NCI-H82 treated with DMSO at 0.1 percent for 48 hours (cell line): ENCODE results near the gene MTG1.
"Not testable (repeated sequence)": the region's sequence is repeated elsewhere in the genome, so short reads cannot be mapped to it uniquely, and the experiment has no call there.

Experiments used
- DNase-seq: peaks from one replicate; lab custom pipeline; 2025; ENCODE audit not compliant: unreplicated experiment; lab: John Stamatoyannopoulos, UW

MTG1 gene

DNA sequence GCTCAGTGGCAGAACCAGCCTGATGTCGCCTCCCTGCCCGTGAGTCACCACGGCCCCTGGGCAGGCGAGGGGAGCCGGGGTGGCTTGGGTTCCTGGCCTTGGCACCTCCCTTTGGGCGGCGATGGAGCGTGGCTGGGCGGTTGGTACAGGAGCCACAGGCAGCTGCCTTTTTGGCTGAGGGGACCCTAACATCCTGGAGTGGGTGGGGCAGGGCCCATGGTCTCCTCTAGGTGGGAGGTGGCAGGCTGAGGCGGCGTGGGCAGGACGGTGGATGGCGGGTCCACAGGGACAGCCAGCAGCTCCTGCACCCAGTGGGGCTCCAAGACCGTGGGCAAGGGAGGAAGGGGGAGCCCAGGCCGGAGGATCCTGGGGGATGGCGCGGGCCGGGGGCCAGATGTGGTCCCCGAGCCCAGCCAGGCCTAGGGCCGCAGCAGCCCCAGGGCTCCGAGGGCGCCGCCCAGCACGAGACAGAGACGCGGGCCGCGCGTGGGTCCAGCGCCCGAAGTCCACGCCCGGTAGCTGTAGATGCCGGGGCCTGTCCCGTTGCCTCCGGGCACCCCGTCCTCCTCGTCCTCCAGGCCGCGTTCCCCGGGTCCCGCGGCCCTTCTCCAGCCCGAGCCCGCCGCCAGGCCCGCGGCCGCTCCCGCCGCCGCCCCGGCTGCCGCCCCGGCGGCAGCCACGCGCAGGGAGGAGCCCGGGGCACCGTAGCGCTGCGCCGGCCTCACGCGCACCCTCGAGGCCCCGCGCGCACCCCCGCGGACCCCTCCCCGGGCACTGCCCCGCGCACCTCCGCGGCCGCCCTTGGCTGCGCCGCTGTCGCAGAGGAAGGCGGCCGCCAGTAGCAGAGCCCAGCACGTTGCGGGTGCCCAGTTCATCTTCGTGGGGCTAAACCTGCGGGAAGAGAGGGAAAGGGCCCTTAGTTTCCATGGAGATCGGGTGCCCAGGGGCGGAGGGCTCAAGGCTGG, 29.1 kb downstream of the MTG1 start:
- no peak for DNase-seq

DNA sequence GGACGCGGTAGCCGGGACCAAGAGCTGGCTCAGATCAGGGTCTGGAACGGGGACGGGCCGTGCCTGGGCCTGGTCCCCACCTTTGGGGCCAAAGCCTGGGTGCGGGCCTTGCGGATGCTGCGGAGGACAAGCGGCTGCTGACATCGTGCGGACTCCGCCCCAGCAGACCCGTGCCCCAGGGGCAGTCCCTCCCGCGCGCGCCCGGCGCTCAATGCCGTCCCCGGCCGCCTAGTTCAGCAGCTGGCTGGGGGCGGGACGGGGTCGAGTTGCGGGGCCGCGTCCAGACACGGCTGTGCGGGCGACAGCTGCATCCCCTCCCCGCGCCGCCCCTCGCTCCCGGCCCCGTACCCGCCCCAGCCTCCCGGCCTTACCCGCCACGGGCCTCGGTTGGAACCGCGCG, 30.1 kb downstream of the MTG1 start:
- DNase-seq, result not testable (repeated sequence)

DNA sequence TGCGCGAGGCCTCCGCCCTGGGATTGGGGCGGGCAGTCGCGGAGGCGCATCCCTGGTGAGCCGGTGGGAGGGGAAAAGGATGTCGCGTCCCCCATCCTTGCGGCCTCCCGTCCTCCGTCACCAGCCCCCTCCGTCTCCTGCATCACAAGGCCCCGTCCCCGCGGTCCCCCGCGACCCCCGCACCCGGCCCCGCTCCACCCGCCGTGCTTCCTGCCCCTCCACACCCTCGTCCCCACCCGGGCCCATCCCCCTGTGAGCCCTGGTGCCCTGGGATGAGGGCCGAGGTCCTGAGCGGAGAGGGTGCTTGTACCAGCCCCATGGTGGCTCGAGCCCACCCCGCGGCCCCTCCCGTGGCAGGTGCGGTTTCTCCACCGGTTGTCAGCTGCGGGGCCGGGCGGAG, 30.6 kb downstream of the MTG1 start, which contains the start of gene SPRN:
TSS of gene SPRN (minus strand) at position 25 of the 400 bp plus-strand sequence. CDS start 944 bp downstream, outside the sequence.
- DNase-seq, result not testable (repeated sequence)

DNA sequence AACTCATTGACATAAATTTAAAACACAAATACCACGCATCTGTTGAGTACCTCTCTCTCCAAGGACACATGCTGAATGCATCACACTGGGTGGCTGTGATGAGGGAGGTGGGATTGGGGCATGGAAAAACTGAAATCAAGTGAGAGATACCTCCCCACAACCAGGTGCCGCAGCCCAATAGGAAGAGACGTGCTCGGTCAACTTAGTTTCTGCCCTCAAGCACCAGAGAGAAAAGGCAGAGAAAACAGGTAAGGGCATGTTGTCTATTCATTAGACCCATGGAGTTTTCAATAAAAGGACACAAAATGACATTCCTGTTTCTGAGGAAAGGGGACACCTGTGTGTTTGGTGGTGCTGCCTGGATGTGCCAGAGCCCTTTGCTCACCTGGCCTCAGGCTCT, 35.6 kb downstream of the MTG1 start:
- not testable (repeated sequence) for DNase-seq

DNA sequence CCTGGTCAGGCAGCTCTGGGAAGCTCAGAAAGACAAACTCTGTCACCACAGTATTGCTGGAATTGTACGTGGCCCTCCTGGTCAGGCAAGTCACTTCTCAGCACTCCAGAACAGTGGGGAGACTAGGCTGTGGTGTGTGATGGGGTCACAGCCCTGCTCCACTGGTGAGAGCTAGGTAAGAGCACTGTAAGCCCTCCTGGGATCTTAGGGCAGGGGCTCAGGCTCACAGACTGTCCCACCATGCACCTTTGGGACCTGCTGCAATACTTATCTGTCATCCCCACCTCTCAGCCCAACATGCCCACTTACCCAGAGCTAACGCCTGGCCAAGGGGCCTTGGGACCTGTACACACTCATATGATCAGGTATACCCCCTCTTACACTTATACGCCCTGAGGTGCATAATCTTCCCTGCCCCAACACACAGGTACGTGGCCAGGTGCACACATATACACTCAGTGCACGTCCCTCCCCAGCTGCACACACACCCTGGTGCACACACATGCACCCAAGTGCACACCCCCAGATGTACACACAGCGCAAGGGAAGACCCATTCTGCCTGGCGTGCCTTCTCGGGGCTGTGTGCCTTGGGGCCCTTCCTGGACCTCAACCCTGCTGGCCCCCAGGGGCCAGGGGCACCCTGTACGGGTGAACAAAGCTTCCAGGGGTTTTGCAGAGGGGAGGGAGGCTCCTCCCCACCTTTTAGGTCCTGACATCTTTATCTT, 38.1 kb downstream of the MTG1 start:
- not testable (repeated sequence) for DNase-seq

DNA sequence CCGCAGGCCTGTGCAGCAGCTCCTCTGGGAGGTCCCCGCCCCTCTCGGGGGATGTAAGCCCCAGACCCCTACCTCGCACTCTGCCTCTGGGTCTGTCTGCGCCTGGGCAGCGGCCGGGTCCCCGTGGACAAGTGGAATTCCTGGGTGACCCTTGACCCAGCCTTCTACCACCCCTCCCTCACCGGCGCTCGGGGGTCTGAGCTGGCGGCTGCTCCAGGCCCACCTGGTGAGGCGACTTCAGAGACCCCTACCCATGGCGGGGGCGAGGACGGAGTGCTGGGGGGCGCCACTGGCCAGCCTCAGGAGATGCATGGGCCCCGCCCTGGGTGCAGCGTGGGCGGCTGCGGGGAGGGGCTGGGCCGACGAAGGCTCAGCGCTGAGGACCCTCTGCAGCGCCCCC, 38.8 kb downstream of the MTG1 start:
- DNase-seq, result not testable (repeated sequence)

DNA sequence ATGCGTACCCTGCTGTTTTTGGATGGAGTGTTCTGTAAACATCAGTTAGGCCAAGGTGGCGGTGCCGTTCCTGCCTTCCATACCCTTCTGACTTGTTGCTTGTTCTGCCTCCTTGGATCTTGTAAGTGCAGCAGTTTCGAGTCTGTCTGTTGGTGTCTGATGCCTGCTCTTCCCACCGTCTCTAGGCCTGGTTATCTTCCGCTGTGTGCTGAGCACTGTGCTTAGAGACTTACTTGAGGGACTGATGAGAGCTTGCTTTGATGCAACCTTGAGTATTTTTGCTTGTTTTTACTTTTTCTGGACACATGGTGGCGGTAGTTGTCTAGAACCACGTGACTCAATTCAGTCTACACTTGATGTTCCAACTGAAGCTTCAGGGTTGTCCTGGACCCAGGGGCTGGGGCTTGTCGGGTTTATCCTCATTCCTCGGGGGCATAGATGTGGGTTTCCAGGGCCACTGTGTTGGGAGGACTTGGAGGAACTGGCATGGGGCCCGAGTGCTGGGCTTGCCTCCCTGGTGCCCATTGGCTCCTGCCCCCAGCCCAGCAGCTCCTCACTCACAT, 44.8 kb downstream of the MTG1 start:
- DNase-seq, result no peak

DNA sequence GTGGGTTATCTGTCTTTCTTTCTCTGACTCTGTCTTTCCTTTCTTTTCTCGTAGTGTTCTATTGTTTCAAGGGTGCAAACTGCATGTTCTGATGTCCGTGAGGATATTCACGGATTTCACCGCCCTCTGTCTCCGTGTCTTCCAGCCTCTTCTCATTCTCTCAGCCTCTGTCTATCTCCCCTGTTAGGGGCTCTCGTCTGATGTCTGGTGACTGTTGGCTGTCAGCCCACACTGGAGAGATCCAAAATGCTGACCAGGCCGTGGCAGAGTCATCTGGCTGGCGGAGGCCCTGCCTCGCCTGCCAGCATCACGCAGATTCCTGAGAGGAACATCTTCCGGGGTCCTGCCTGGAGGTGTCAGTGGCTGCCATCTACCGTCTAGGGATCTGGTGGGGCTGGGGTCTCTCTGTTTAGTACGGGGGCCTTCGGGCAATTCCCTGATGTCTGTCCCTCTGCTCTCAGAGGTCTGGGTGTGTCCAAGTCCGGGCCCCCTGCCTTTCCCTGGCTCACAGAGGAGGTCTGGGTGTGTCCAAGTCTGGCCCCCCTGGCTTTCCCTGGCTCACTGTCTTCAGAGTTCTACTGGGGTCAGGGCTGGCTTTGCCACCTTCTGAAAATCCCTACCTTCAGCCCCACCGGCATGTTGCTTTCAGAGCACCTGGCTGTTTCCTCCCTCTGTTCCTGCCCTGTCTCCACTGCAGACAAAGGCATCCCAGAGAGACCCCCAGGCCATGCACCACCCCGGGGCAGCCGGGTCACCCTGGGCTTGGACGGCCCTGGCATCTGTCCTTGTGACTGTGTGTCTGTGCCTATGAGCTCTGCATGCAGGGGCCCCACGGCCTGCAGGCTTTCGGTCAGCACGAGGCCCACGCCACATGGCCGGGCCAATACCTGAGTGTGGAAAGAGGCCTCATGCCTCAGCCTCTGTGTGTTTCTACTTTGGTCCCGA, 45.8 kb downstream of the MTG1 start:
- DNase-seq, result no peak

DNA sequence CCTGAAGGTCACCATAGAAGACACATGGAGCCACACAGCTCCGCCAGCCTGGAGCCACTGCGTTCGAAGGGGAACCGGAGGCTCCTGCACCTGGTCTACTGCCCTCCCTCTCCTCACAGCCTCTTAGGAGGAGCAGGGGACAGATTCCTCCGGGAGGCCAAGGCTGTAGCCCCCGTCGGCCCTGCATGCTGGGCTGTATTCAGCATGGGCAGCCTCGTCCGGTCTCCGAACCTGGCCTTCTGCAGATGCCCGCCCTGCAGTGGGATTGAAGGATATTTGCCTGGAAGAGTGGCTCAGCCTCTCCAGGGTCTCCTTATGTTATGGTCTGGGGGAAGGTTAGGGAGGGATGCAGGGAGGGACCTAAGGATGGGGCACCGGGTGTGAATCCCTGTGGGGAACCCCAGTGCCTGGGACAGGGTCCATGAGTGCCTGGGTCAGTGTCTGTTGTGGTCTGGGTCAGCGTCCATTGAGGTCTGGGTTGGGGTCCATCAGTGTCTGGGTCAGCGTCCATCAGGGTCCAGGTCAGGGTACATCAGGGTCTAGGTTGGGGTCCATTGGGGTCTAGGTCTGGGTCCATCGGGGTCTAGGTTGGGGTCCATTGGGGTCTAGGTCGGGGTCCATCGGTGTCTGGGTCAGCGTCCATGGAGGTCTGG, 46.8 kb downstream of the MTG1 start:
- DNase-seq, result no peak

DNA sequence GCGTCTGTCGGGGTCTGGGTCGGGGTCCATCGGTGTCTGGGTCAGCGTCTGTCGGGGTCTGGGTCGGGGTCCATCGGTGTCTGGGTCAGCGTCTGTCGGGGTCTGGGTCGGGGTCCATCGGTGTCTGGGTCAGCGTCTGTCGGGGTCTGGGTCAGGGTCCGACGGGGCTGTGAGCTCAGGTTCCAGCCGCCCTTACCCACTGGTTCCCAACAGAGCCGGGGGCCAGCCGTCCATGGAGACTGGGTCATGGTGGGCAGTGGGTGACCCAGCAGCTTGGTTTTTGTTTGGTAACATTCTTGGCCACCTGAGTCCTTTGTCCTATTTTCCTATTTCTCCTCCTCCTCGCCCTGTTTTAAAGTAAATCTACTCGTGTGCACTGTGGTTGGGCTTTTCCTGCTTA, 47.4 kb downstream of the MTG1 start:
- DNase-seq, result not testable (repeated sequence)

DNA sequence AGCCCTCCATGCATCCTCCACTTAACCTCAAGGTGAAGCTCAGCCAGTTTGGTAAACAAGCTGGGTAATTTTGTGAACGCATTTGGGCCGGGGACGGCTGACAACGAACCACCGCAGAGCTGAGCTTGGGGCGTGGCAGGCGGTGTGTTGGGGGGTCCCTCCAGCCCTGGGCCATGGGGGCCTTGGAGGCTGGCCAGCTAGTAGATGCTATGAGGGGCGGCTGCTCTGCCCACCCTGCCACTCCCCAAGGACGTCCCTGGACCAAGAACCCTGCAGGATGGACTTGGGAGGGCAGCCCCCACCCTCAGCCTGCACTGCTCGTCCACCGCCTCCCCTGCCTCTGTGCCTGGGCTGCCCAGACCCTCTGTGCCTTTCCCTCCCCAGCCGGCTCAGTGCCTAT, 47.8 kb downstream of the MTG1 start:
- no peak for DNase-seq

DNA sequence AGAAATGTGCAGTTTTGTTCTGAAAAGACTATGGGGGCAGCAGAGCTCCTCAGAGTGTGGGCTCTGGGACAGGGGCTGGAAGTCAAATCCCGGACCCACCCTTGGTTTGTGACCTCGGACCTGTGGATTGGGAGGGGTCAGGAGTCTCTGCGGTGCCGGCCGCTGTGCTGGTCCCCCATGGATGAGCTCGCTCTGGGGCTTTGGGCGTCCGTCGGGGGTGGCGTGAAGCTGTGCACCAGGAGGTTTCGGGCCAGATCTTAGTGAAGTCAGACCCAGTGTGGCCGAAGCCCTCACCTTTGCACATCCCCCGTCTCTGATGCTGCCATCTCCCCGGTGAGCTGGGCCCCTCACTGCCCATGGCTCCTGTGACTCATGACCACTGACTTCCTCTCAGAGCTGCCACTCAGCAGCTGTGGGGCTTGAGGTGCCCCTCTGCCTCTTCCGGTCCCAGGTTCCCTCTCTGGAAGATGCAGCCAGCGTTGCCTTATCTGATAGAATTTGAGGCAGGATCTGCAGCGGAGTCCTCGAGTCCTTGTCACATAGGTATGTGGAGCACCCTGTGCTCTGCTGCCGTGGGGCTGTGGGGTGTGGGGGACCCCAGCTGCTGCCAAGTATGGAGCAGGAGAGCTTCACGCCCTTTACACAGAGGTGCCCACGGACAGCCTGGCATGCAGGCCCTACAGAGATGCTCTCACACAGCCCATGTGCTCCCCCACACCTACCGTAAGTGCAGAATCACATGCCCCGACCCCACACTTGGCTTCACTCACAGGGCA, 48.4 kb downstream of the MTG1 start:
- DNase-seq, result no peak

DNA sequence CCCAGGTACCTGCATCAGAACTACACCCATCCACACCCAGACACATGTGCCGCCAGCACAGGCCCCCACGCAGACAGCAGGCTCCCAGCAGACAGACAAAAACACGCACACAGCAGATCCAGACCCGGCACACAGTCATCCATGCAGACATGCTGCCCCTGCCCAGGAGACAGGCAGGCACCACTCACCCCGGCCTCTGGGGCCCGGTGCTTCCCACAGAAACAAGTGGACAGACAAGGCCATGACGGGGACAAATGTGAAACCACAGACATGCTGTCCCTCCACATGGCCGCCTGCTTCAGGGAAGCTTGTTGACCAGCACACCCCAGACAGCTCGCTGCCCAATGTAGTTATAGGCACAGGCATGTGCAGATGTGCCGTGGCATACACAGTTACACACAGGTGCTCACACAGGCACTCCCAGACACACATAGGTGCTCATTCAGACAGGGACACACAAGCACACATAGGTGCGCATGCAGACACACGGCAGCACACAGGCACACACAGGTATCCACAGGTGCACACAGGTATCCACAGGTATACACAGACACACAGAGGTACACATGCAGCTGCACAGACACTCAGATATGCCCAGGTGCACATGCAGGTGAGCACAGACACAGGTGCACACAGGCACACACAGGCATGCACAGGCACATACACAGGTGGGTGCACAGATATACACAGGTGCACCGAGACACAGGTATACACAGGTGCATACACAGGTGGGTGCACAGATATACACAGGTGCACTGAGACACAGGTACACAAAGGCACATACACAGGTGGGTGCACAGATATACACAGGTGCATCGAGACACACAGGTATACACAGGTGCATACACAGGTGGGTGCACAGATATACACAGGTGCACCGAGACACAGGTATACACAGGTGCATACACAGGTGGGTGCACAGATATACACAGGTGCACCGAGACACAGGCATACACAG, 49.3 kb downstream of the MTG1 start:
- no peak for DNase-seq

DNA sequence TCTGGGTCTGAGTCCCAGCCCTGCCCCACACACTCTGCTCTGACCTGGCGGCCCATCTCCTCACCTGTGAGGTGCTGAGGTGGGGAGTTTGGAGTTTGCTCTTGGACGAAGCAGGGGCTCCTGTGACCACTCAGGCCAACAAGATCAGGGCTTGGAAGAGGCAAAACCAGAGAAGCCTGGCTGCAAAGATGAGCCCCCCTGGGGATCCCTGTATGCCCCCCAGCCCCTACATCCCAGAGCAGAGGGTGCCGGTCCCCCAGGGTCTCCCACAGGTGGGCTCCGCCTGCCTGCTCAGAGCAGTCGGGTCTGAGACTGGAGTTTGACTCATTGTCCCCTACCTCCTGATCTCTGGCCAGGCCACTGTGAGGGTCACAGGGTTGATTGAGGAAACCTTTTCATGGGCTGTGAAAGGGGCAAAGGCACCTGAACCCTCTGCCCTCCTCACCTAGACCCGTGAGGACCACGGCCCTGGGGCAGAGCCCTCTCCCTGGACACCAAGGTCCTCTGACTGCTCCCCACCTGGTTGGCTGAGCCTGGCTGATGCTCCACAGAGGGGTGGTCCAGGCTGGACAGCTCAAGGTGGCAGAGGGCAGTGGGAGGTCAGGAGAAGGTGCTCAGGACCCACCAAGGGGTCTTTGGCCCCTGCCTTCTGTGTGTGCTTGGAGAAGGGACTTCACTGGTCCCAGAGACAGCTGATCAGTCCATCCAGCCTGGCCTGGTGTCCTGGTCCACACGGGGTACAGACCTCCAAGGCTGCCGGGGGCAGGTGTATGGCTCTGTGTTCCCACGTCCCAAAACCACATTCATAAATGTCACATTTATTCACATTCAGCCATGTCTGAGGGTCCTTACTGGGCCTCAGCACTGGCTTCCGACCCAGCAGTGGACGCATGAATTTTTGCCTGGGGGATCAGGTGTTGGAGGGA, 50.6 kb downstream of the MTG1 start:
- DNase-seq, result no peak

DNA sequence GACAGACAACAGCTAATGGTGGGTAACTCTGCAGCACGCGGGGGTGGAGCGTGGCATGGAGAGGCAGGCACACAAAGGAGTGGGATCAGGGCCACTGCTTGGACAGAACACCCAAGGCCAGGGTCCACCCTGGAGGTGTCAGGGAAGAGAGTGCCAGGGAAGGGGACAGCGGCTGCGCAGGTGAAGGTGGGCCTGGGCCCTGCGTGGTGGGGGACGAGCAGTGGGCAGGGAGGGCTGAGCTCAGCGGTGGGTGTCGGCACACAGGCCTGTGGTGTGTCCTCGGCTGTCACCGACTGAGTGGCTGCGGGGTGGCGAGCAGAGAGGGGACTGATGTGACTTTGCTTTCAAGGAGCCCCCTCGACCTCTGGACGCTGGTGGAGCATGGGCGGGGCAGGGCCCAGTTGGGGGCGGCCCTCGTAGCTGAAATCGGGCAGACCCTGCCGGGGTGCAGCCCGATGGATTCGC, 51.3 kb downstream of the MTG1 start:
- DNase-seq, result no peak

DNA sequence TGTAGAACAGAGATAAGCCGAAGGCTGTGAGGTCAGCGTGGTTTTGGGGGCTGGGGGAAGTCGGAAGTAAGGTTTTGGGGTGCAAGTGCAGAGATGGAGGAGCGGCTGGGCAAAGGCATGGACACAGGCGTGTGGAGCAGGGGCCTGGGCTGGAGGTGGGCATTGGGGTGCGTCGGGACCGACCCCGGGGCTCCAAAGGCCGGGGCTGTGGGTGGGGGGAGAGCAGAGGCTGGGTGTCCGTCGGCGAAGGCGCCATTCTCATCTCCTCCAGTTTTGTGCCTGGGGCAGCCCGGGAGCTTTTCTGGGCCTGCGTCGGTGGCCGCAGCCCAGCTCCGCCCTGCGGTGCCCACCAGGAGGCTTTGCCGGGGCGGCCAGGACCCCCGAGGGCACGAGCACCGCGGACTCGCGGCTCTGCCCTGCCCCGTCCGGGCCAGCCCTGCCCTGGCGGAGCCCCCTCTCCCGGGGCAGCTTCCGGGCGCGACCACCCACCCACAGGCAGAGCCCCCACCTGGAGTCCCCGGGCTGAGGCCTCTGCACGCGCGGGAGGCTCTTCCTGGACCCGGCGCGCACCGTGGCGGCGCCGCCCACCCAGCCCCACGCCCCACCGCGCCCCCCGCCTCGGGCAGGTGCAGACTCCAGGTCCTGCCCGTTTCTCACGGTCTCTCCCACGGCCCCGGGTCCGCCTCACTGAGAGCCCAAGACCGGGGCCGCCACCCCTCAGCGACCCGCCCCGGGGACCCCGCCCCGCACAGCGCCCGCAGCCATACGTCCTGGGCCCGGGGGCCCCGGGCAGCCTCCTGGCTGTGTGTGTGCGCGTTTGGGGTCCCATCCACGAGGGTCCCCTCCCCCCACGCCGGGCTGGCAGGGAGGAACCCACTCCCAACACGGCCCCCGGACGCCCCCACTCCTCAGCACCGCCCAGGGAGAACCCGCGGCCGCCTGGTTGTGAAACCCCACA, 52.1 kb downstream of the MTG1 start:
- no peak for DNase-seq
